OCI-LY3 (cell line): Measurements from ENCODE around the gene CLEC2L.

Experiments
- CTCF ChIP-seq: fragments of 200-600, 300-600 bp; sonication (generic); IDR thresholded peaks from 2 replicates; pipeline ENCODE4 v1.5.1; 2014; ENCODE audit warnings: antibody characterized with exemption, low read length, low read depth
- EZH2phosphoT487 ChIP-seq: fragments of 200-600 bp; shearing (Covaris generic); IDR thresholded peaks from 2 replicates; pipeline ENCODE4 v1.6.1; 2018; ENCODE audit warnings: antibody characterized with exemption, mixed run types, low read depth

- TF ChIP-seq CTCF, result no peak
- TF ChIP-seq EZH2phosphoT487, result no peak
These were observed 3.4 kb downstream of the CLEC2L start for GRCh38 chr7:139526578-139527544.
